Stimulated activated naive CD8-positive, alpha-beta T cell treated with anti-CD3 and anti-CD28 coated beads, Interleukin-15, amount 100 ng/mL, for 72 hours (primary cell): ENCODE data around the gene CELF3.

Experiments used
- ATAC-seq: fragments of 150-1000 bp; cut with Tn5 transposase; 2 replicates; pipeline ENCODE4 v1.10.0; 2021; ENCODE audit warnings: mild to moderate bottlenecking, moderate library complexity
- DNase-seq, 2 donors: peaks; one replicate each; pipeline ENCODE4 v3.0.0; 2021 to 2022
- H3K27ac Mint-ChIP-seq, 2 donors: one replicate each; pipeline ENCODE4 v1.8.0; 2022; ENCODE audit warnings: mild to moderate bottlenecking in 2 of 2, mixed read lengths in 2 of 2, moderate library complexity in 2 of 2
- H3K27me3 Mint-ChIP-seq: one replicate; pipeline ENCODE4 v1.8.0; 2022; ENCODE audit warnings: mixed read lengths
- H3K4me1 Mint-ChIP-seq: one replicate; pipeline ENCODE4 v1.8.0; 2022; ENCODE audit warnings: mild to moderate bottlenecking, mixed read lengths
- H3K4me3 Mint-ChIP-seq, 2 donors: one replicate each; pipeline ENCODE4 v1.8.0; 2022; ENCODE audit warnings: mild to moderate bottlenecking in 2 of 2, mixed read lengths in 2 of 2, moderate library complexity in 1 of 2
- H3K9me3 Mint-ChIP-seq, 2 donors: one replicate each; pipeline ENCODE4 v1.8.0; 2022; ENCODE audit warnings: mixed read lengths in 2 of 2

Gene CELF3

DNA sequence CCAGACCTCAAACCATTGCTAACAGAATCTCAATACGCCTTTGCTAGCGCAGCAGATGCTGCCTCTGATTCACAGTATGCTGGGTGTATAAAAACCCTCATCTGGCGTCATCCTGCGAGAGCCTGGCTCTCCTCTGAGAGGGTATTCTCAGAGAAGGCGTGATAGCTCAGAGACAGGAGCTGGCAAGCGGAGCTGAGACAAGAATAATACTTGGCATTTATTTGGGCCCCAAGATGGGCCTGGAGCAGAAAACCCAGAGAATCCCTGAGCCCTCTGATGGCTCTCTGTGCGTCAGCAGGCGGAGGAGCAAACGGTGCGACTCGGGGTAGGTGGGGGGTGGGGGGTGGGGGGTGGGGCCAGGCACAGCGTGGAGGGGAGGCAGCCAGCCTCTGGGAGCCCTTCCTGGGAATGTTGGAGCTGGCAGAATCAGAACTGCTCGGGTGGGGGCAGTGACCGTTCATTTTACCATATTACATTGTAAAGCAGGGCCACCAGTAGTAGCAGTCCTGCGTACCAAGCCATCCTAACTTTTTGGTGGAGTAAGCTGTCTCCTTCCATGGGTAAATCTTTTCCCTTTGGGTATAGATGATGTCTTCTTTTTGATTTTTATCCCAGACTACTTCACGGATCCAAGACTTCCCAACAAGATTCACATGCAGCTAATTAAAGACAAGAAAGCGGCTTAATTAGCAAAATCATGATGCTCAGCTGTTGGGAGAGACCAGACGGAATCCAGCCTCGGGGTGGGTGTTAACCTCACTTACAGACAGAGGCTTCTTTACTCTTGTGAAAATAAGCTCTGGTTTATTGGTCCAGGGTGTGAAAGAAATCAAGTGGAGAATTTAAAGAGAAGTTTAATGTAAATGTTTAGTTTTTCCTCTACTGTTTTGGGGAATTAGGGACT lies 11.8 kb upstream of the CELF3 start:
- Mint-ChIP-seq H3K4me1 (no peaks in the 10 kb centered on the region), H3K27ac (no peak overlapping the region), H3K4me3 (no peak overlapping the region), H3K27me3 (peaks cover 59% of the 10 kb centered on the region), H3K9me3 (no peaks in the 10 kb centered on the region)
- ATAC-seq = no peak
- no peak for DNase-seq

DNA sequence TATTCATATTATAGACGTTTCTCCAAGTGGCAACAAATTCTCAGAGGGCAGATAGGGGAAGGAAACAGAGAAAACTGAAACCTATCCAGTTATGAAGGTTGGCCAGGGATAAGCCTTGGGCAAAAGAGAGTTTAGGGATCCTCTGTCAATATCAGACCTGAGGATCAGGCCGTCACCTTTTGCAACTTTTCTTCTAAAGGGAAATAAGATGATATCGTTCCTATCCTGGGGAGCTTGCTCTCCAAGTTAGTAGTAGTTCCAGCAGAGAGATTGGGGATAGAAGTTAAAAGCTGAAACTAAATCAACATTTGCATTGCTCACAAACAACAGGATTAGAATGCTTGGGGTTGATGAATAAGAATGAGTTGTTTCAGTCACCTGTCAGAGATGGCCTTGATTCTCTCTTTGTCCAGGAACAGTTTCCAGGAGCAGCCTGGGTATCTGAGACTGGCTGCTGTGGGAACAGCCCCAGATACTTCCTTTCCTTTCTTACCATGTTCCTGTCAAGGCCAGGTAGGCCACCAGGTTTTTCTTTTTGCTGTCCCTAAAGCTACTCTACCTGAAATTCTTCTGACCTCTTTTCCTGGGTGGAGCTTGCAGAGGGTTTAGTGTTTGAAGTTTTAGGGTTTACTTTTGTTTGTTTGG lies 7.2 kb upstream of the CELF3 start:
- peaks cover 24% of the 10 kb centered on the region for H3K4me1 Mint-ChIP-seq
- ATAC-seq = no peak
- H3K27me3 Mint-ChIP-seq = peaks cover 89% of the 10 kb centered on the region
- H3K9me3 Mint-ChIP-seq = no peaks in the 10 kb centered on the region
- DNase-seq = no peak
- no peak overlapping the region for H3K4me3 Mint-ChIP-seq
- no peak overlapping the region for H3K27ac Mint-ChIP-seq

GRCh38 chr1:151721788-151722510 lies 5.3 kb upstream of the CELF3 start:
- Mint-ChIP-seq H3K4me3 (peak overlapping the region; percentile 82 to 92), H3K27me3 (peaks cover 99% of the 10 kb centered on the region), H3K27ac (no peak overlapping the region), H3K9me3 (no peaks in the 10 kb centered on the region), H3K4me1 (peaks cover 40% of the 10 kb centered on the region)
- DNase-seq = no peak
- no peak for ATAC-seq

DNA sequence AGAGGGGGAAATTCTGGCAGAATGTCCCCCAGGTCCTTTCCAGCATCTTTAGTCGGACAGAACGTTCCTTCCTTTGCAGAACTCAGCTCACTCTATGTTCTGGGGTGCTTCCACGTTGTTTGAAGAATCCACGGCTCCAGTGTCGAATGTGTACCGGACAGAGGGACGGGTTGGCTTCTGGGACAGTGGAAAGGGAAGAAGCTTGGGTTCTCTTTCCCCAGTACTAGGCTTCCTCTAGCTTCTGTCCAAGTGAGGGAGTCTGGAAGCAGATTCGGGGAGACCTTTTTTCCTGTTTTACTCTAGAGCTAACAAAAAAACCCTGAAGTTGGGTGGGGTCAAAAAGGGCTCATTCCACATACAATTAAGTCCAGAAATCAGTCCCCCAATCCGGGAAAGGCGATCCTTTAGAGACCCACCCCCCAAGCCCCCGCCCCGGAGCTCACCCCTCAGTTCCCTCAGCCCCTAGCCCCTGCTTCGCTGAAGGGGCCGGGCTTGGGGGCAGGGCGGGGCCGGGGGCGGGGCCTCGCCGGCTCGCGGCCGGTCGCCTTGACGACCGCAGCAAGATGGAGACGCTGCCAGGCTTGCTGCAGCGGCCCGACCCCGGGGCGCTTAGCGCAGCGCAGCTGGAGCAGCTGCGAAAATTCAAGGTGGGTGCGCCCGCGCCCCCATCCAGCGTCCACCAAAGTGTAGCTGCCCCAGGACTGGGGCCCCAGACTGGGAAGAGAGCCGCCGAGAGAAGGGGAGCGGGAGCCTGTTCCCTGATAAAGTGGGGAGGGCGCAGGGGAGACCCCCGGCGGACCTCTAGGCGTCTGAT lies 4.6 kb upstream of the CELF3 start, which contains the start of gene RIIAD1:
Gene RIIAD1 (plus strand): TSS at position 549 of the 814 bp plus-strand sequence. CDS start 15 bp downstream, at position 564.
- Mint-ChIP-seq H3K27me3 (peaks cover 100% of the 10 kb centered on the region), H3K27ac (peak within 1 kb of the TSS in 1 of 2 donors; percentile 49), H3K4me1 (peaks cover 43% of the 10 kb centered on the region), H3K4me3 (peak within 1 kb of the TSS; percentile 82 to 92), H3K9me3 (no peaks in the 10 kb centered on the region)
- peak; percentile 83 for ATAC-seq
- peak; percentile 25 to 42 for DNase-seq

GRCh38 chr1:151720554-151720953 lies 4.0 kb upstream of the CELF3 start:
- ATAC-seq = no peak
- DNase-seq = no peak
- Mint-ChIP-seq H3K27ac (no peak overlapping the region), H3K9me3 (no peaks in the 10 kb centered on the region), H3K27me3 (peaks cover 100% of the 10 kb centered on the region), H3K4me1 (peaks cover 43% of the 10 kb centered on the region), H3K4me3 (peak overlapping the region; percentile 73 to 76)

DNA sequence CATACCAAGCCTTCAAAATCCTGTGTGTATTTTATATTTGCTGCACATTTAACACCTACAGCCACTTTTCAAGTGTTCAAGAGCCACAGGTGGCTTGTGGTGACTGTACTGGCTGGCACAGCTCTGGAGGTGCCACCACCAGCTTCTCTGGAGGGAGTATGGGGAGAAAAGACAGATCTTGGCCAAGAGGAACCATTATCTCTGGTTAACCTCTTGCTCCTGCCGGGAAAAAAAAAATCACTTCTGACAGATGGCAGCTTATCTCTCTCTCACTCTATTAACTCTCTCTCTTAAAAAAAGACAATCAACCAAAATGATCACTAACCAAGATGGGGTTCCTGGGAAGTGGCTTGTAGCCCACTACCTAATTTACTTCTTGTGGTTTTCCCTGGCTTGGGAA lies 3.5 kb upstream of the CELF3 start:
- H3K4me1 Mint-ChIP-seq = peaks cover 43% of the 10 kb centered on the region

GRCh38 chr1:151718666-151719065 lies 2.1 kb upstream of the CELF3 start:
- Mint-ChIP-seq H3K27ac (no peak overlapping the region), H3K27me3 (peaks cover 97% of the 10 kb centered on the region), H3K9me3 (no peaks in the 10 kb centered on the region), H3K4me3 (no peak overlapping the region), H3K4me1 (peaks cover 43% of the 10 kb centered on the region)
- ATAC-seq = no peak
- no peak for DNase-seq

More for the DNA sequence above, 3.5 kb upstream of the CELF3 start:
- ATAC-seq (no peak), DNase-seq (no peak)
- Mint-ChIP-seq H3K27me3 (peaks cover 100% of the 10 kb centered on the region), H3K9me3 (no peaks in the 10 kb centered on the region), H3K4me3 (peak overlapping the region in 1 of 2 donors; percentile 73), H3K27ac (no peak overlapping the region)

GRCh38 chr1:151718011-151718431 lies 1.4 kb upstream of the CELF3 start:
- Mint-ChIP-seq H3K27ac (no peak overlapping the region), H3K4me1 (peaks cover 43% of the 10 kb centered on the region), H3K27me3 (peaks cover 90% of the 10 kb centered on the region), H3K9me3 (no peaks in the 10 kb centered on the region), H3K4me3 (no peak overlapping the region)
- ATAC-seq = no peak
- no peak for DNase-seq

DNA sequence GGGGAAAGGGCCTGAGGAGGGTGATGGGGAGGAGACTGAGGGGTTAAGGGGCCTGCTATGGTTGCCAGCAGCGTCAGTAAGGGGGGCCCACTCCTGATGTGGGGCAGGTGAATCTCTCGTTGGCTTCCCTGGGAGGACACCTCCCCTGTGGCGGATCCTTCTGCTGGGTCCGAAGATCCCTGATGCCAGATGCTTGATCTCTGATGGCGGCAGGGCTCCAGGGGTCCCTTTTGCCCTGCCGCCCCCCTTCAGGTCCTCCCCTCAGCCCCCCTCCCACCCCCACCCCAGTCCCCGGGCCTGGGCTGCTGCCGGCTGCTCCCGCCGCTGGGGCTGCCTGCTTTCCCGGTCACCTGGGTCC lies 219 bp downstream of the CELF3 start:
- no peak for ATAC-seq
- H3K4me3 Mint-ChIP-seq = peak overlapping the region in 1 of 2 donors; percentile 72
- DNase-seq = no peak
- H3K4me1 Mint-ChIP-seq = peaks cover 35% of the 10 kb centered on the region
- H3K27ac Mint-ChIP-seq = no peak overlapping the region
- H3K27me3 Mint-ChIP-seq = peaks cover 74% of the 10 kb centered on the region
- H3K9me3 Mint-ChIP-seq = no peaks in the 10 kb centered on the region

GRCh38 chr1:151715726-151716404 lies 738 bp downstream of the CELF3 start:
- Mint-ChIP-seq H3K27me3 (peaks cover 69% of the 10 kb centered on the region), H3K27ac (no peak overlapping the region), H3K4me1 (peaks cover 30% of the 10 kb centered on the region), H3K9me3 (no peaks in the 10 kb centered on the region), H3K4me3 (peak overlapping the region in 1 of 2 donors; percentile 72)
- DNase-seq = no peak
- peak; percentile 6 for ATAC-seq

- ATAC-seq = no peak
- Mint-ChIP-seq H3K9me3 (no peaks in the 10 kb centered on the region), H3K27ac (no peak overlapping the region), H3K4me3 (no peak overlapping the region), H3K4me1 (peaks cover 22% of the 10 kb centered on the region), H3K27me3 (peaks cover 61% of the 10 kb centered on the region)
- DNase-seq = no peak
Measured at GRCh38 chr1:151714820-151715725, 1.5 kb downstream of the CELF3 start.

DNA sequence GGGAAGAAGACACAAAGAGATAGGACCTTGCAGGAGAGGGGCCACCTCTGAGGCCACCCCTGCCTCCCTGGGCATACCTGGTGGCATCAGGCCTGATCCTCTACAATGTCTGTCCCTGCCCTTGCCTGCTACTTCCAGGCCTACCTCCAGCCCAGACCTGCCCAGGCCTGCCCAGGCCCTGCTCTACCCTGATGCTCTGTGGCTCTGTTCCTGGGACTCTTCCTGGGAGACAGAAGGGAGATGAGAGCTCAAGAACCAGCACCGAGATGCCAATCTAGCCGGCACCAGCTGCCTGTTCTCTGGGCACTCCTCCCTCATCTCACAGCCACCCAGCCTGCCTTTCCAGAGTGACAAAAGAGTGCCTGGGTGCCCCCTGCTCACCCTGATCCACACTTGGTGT lies 2.7 kb downstream of the CELF3 start:
- H3K4me1 Mint-ChIP-seq = peaks cover 19% of the 10 kb centered on the region
- H3K4me3 Mint-ChIP-seq = no peak overlapping the region
- no peak overlapping the region for H3K27ac Mint-ChIP-seq
- DNase-seq = no peak
- ATAC-seq = no peak
- H3K27me3 Mint-ChIP-seq = peaks cover 49% of the 10 kb centered on the region
- no peaks in the 10 kb centered on the region for H3K9me3 Mint-ChIP-seq

GRCh38 chr1:151713044-151713443 lies 3.6 kb downstream of the CELF3 start:
- Mint-ChIP-seq H3K27ac (no peak overlapping the region), H3K4me1 (peaks cover 14% of the 10 kb centered on the region), H3K4me3 (no peak overlapping the region), H3K9me3 (no peaks in the 10 kb centered on the region), H3K27me3 (peaks cover 40% of the 10 kb centered on the region)
- ATAC-seq (no peak), DNase-seq (no peak)

DNA sequence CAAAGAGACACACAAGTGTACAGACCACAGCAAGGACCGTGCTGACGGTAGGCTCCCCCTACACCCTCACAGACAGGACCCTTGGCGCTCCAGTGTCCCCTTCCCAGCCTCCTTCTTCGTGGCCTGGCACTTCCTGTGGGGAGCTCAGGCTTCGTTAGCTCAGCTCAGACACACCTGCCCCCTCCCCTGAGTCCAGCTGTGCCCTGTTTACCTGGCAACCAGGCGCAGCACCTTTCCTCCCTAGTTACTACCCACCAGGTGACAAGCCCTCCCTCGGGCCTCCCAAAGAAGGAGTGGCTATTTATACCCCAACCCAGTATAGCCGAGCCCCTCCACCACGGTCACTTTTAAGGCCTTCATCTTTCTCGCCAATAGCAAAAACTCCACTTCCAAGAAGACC lies 4.7 kb downstream of the CELF3 start:
- peaks cover 5% of the 10 kb centered on the region for H3K4me1 Mint-ChIP-seq

More for the DNA sequence above, 4.7 kb downstream of the CELF3 start:
- Mint-ChIP-seq H3K27ac (no peak overlapping the region), H3K4me3 (no peak overlapping the region), H3K27me3 (peaks cover 30% of the 10 kb centered on the region), H3K9me3 (no peaks in the 10 kb centered on the region)
- no peak for ATAC-seq
- DNase-seq = no peak
